NOMO-1 treated with DMSO at 0.1 percent for 48 hours (cell line): ENCODE data around the gene HSPBP1.
"Not testable (repeated sequence)": the region's sequence is repeated elsewhere in the genome, so short reads cannot be mapped to it uniquely, and the experiment has no call there.

Source experiments
- DNase-seq: peaks from one replicate; lab custom pipeline; 2025; ENCODE audit not compliant: unreplicated experiment; lab: John Stamatoyannopoulos, UW

The HSPBP1 gene

GRCh38 chr19:55241143-55241934, 38.6 kb downstream of the HSPBP1 start:
- no peak for DNase-seq

GRCh38 chr19:55240713-55241020, 39.2 kb downstream of the HSPBP1 start:
- no peak for DNase-seq

- DNase-seq, result no peak
Measured at GRCh38 chr19:55239004-55239403, 40.9 kb downstream of the HSPBP1 start.

- no peak for DNase-seq
Measured at GRCh38 chr19:55238030-55238429, 41.9 kb downstream of the HSPBP1 start.

- DNase-seq, result no peak
Measured at GRCh38 chr19:55232986-55233385, 46.9 kb downstream of the HSPBP1 start.

GRCh38 chr19:55232286-55232602, 47.7 kb downstream of the HSPBP1 start:
- DNase-seq, result no peak

GRCh38 chr19:55231391-55232285, 48.3 kb downstream of the HSPBP1 start:
- no peak for DNase-seq

- no peak for DNase-seq
Measured at GRCh38 chr19:55230780-55231179, 49.1 kb downstream of the HSPBP1 start.

- DNase-seq, result no peak
Measured at GRCh38 chr19:55230329-55230728, 49.6 kb downstream of the HSPBP1 start.

- no peak for DNase-seq
Measured at GRCh38 chr19:55229789-55230182, 50.1 kb downstream of the HSPBP1 start.

GRCh38 chr19:55229145-55229788, 50.6 kb downstream of the HSPBP1 start:
- no peak for DNase-seq

- no peak for DNase-seq
Measured at GRCh38 chr19:55228403-55229031, 51.4 kb downstream of the HSPBP1 start, which contains the start of gene TMEM86B. Gene TMEM86B (minus strand): TSS chr19:55228763. CDS start chr19:55228741, 22 bp downstream.

GRCh38 chr19:55228015-55228391, 51.9 kb downstream of the HSPBP1 start:
- DNase-seq, result no peak

- no peak for DNase-seq
Measured at GRCh38 chr19:55227241-55228014, 52.5 kb downstream of the HSPBP1 start.

- DNase-seq, result no peak
Measured at GRCh38 chr19:55226788-55227187, 53.1 kb downstream of the HSPBP1 start.

- no peak for DNase-seq
Measured at GRCh38 chr19:55226273-55226672, 53.6 kb downstream of the HSPBP1 start.

GRCh38 chr19:55225415-55225958, 54.4 kb downstream of the HSPBP1 start:
- DNase-seq, result no peak

- not testable (repeated sequence) for DNase-seq
Measured at GRCh38 chr19:55224679-55225414, 55.1 kb downstream of the HSPBP1 start.

GRCh38 chr19:55224038-55224665, 55.8 kb downstream of the HSPBP1 start:
- DNase-seq, result no peak
